Activated CD8-positive, alpha-beta T cell treated with anti-CD3 and anti-CD28 coated beads for 36 hours (primary cell): ENCODE data around the gene CD8B. TPM values are rescaled to one million over a fixed set of nuclear protein-coding genes. Genes with fewer than 3 reads are reported as not detected.

ENCODE experiments used
- ATAC-seq: fragments of 200-7000 bp; cut with Tn5 transposase; one replicate; pipeline ENCODE4 v1.10.0; 2021; ENCODE audit warnings: mild to moderate bottlenecking, moderate library complexity
- CTCF ChIA-PET: fragments of 350-600 bp; sonication (Branson Sonifier 250); formaldehyde crosslinking; loops from one replicate; lab custom pipeline; 2021; ENCODE audit warnings: antibody characterized with exemption; lab: Charles Lee
- POLR2A ChIA-PET: fragments of 350-600 bp; sonication (Branson Sonifier 250); formaldehyde crosslinking; loops from one replicate; lab custom pipeline; 2021; ENCODE audit warnings: antibody characterized with exemption; lab: Charles Lee
- DNase-seq: peaks from one replicate; pipeline ENCODE4 v3.0.0-alpha.2; 2020
- H3K27ac Mint-ChIP-seq: one replicate; pipeline ENCODE4 v1.8.0; 2021; ENCODE audit warnings: mild to moderate bottlenecking, mixed read lengths
- H3K27me3 Mint-ChIP-seq: one replicate; pipeline ENCODE4 v1.8.0; 2021; ENCODE audit warnings: mixed read lengths
- H3K36me3 Mint-ChIP-seq: one replicate; pipeline ENCODE4 v1.8.0; 2021; ENCODE audit warnings: low read depth, mixed read lengths
- H3K4me1 Mint-ChIP-seq: one replicate; pipeline ENCODE4 v1.8.0; 2021; ENCODE audit warnings: low read depth, mixed read lengths
- H3K4me3 Mint-ChIP-seq: one replicate; pipeline ENCODE4 v1.8.0; 2021; ENCODE audit warnings: mild to moderate bottlenecking, moderate library complexity, mixed read lengths
- H3K9me3 Mint-ChIP-seq: one replicate; pipeline ENCODE4 v1.8.0; 2021; ENCODE audit warnings: mixed read lengths
- intact Hi-C: fragments of 100-400 bp; cut with micrococcal nuclease; formaldehyde crosslinking; loops from one replicate; pipeline ENCODE4 v1.10.0; 2022
- total RNA-seq, 2 experiments: library from RNA; stranded (reverse); gene quantifications; one replicate each; pipeline ENCODE4 v1.2.3, GENCODE V29; 2021
- TF ChIP-seq, protein P1 (sequence below): fragments of 200-600 bp; IDR thresholded peaks from one replicate; pipeline ENCODE4 v1.8.0; 2022; ENCODE audit warnings: antibody characterized with exemption, mild to moderate bottlenecking

Gene CD8B
- total RNA-seq, 2 experiments from 2014 or later: 319 to 321 TPM

DNA sequence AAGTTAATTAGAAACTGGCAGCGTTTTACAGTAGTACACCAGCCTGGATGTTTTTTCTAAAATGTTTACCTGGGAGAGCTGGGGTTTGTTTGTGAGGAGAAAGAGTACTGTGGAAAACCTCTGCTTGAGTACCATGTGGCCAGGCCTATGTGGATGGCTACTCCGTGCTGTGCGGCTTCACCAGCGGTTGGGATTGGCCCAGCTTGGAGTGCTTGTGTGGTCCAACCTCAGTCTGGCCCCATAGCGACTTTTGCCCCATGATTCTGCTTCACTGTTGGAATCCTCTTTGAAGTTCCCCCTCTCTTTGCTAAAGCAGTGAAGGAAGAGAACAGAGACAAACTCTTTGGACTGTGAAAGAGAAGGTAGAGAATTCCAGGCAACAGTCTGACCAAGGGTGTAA is 86.8 kb downstream of the CD8B start:
- no peak for DNase-seq
- H3K36me3 Mint-ChIP-seq: peaks cover 42% of the 10 kb centered on the region
- peak overlapping the region; percentile 27 for H3K27ac Mint-ChIP-seq
- H3K27me3 Mint-ChIP-seq: no peaks in the 10 kb centered on the region
- CTCF ChIA-PET: interaction anchor here (1.2 to 4.8 kb wide), 2 partner anchors 11 to 13 kb away, joined by 3 to 25 read pairs; no protein-coding TSS in a partner anchor
- POLR2A ChIA-PET: interaction anchor here (1.2 kb wide), 1 partner anchor 9 kb away, joined by 4 read pairs; no protein-coding TSS in a partner anchor
- ATAC-seq: no peak
- TF ChIP-seq, protein P1, sequence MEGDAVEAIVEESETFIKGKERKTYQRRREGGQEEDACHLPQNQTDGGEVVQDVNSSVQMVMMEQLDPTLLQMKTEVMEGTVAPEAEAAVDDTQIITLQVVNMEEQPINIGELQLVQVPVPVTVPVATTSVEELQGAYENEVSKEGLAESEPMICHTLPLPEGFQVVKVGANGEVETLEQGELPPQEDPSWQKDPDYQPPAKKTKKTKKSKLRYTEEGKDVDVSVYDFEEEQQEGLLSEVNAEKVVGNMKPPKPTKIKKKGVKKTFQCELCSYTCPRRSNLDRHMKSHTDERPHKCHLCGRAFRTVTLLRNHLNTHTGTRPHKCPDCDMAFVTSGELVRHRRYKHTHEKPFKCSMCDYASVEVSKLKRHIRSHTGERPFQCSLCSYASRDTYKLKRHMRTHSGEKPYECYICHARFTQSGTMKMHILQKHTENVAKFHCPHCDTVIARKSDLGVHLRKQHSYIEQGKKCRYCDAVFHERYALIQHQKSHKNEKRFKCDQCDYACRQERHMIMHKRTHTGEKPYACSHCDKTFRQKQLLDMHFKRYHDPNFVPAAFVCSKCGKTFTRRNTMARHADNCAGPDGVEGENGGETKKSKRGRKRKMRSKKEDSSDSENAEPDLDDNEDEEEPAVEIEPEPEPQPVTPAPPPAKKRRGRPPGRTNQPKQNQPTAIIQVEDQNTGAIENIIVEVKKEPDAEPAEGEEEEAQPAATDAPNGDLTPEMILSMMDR: no peak
- no peaks in the 10 kb centered on the region for H3K9me3 Mint-ChIP-seq
- peaks cover 31% of the 10 kb centered on the region for H3K4me1 Mint-ChIP-seq
- intact Hi-C loops: no loop called here
- no peak overlapping the region for H3K4me3 Mint-ChIP-seq

DNA sequence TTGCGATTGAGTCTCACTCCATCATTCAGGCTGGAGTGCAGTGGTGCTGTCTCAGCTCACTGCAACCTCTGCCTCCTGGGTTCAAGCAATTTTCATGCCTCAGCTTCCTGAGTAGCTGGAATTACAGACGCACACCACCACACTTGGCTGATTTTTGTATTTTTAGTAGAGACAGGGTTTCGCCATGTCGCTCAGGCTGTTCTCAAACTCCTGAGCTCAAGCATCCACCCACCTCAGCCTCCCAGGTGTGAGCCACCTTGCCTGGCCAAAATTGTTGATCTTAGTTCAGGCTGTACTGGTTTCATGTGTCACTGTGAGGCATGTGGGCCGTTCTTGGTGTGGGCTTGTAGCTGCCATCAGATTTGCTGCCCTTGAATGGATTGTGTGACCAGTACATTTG is 89.1 kb downstream of the CD8B start:
- POLR2A ChIA-PET: no interaction called here
- Mint-ChIP-seq H3K4me3 (no peak overlapping the region), H3K4me1 (peaks cover 36% of the 10 kb centered on the region), H3K36me3 (peaks cover 56% of the 10 kb centered on the region), H3K27me3 (no peaks in the 10 kb centered on the region), H3K9me3 (no peaks in the 10 kb centered on the region), H3K27ac (no peak overlapping the region)
- TF ChIP-seq, protein P1: no peak
- intact Hi-C loops: no loop called here
- ATAC-seq (no peak), DNase-seq (no peak)
- CTCF ChIA-PET: interaction anchor here (4.8 to 10.6 kb wide), 2 partner anchors 9 to 10 kb away, joined by 25 to 123 read pairs; no protein-coding TSS in a partner anchor

DNA sequence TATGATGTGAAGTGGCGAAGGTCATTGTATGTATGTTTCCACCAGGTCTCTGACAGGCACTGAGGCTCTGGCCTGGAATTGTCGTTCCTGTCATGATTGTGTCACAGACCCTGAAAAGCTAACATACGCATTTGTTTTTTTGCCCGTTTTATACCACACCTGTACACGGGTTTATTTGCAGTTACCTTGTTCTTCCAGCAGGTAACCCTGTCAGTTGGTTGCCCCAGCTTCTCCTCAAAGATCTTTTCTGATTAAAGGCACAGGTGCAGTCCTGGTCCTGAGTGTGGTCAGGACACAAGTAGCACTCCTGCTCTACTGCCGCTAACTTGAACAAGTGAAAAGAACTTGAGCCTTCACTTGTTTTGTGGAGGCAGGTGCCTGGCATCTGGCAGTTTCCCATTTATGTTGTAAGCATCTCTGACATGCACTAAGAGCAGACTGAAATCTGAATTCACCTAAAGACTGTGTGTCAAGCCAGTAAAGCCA is 90.8 kb downstream of the CD8B start:
- no peak for DNase-seq
- ATAC-seq: no peak
- peaks cover 36% of the 10 kb centered on the region for H3K4me1 Mint-ChIP-seq
- ChIA-PET CTCF (interaction anchor here (1.0 to 10.6 kb wide), 2 partner anchors 9 to 12 kb away, joined by 3 to 123 read pairs; no protein-coding TSS in a partner anchor), POLR2A (interaction anchor here (1.3 to 2.7 kb wide), 3 partner anchors 11 to 37 kb away, joined by 3 to 9 read pairs (median 5); no protein-coding TSS in a partner anchor)
- no peaks in the 10 kb centered on the region for H3K27me3 Mint-ChIP-seq
- peaks cover 64% of the 10 kb centered on the region for H3K36me3 Mint-ChIP-seq
- no peak overlapping the region for H3K27ac Mint-ChIP-seq
- intact Hi-C loops: no loop called here
- TF ChIP-seq, protein P1: no peak
- H3K4me3 Mint-ChIP-seq: no peak overlapping the region
- no peaks in the 10 kb centered on the region for H3K9me3 Mint-ChIP-seq

DNA sequence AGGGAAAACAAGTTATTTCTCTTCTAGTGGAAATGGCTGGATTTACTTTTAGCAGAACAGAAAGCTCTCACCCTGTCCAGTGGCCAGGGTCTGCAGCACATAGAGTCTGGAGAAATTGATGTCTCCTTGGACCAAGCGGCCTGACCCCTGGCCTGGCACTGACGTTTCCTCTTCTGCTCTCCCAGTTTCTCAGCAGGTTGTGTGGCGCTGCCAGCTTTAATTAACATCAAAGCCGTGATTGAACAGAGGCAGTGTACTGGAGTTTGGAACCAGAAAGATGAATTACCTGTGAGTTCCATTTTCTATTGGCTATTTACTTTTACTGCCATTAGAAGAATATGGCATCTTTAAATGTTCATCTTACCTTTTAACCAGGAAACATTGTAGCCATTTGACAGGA is 91.8 kb downstream of the CD8B start:
- no peaks in the 10 kb centered on the region for H3K27me3 Mint-ChIP-seq
- POLR2A ChIA-PET: interaction anchor here (1.3 to 2.7 kb wide), 3 partner anchors 12 to 38 kb away, joined by 3 to 9 read pairs (median 5); no protein-coding TSS in a partner anchor
- no peak for ATAC-seq
- no peak overlapping the region for H3K4me3 Mint-ChIP-seq
- H3K36me3 Mint-ChIP-seq: peaks cover 65% of the 10 kb centered on the region
- TF ChIP-seq, protein P1: no peak
- H3K27ac Mint-ChIP-seq: no peak overlapping the region
- CTCF ChIA-PET: interaction anchor here (0.9 to 10.6 kb wide), 2 partner anchors 13 to 22 kb away, joined by 3 to 123 read pairs; no protein-coding TSS in a partner anchor
- H3K4me1 Mint-ChIP-seq: peaks cover 37% of the 10 kb centered on the region
- DNase-seq: no peak
- H3K9me3 Mint-ChIP-seq: no peaks in the 10 kb centered on the region
- intact Hi-C loops: no loop called here
